ENCODE results near the gene ACR. TPM values are rescaled to one million over a fixed set of nuclear protein-coding genes. Genes with fewer than 3 reads are reported as not detected.

ACR gene
- polyA plus RNA-seq, 3 donors from 2014 or later = not detected

DNA sequence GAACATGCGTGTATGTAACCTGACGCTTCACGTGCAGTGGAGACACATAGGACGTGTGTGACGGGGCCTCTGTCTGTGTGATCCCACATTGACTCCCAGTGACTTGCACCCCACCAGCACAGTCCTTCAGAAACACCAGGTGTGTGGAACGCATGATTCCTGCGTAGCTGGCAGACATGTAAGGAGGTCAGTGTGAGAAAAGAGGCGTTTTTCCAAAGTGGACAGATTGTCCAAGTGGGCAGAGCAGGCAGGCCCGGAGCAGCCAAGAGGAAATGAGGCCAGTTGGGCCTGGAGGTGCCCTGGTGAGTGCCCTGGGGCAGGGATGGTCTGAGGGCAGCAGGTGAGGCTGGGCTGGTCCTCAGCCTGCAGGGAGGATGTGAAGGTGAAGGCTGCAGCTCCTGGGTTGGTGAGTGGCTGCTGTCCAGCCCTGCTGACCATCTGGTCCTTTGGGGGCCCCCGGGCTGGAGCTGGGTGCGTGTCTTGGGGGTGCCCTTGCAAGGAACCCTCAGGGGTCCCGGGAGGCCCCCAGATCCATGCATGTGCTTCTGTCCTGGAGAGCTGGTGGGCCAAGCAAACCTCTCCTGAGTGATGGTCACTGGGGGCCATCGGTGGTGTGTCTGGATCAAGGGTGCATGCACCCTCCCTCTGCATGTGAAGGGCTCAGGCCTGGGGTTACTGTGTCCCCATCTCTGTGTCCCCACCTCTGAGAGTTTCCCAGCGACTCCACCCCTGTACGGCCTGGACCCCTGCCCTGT is 38.8 kb upstream of the ACR start:
- Mint-ChIP-seq H3K27ac (no peak overlapping the region), H3K4me3 (no peak overlapping the region), H3K27me3 (ENCODE audit: low read depth in 3 of 3) (peaks cover 0 to 4% (median 3%) of the 10 kb centered on the region in 3 donors), H3K9me3 (no peaks in the 10 kb centered on the region), H3K4me1 (no peaks in the 10 kb centered on the region), H3K36me3 (no peaks in the 10 kb centered on the region)
- DNase-seq = no peak

GRCh38 chr22:50699756-50700386 is 38.1 kb upstream of the ACR start:
- H3K4me1 Mint-ChIP-seq = no peaks in the 10 kb centered on the region
- no peaks in the 10 kb centered on the region for H3K9me3 Mint-ChIP-seq
- no peaks in the 10 kb centered on the region for H3K36me3 Mint-ChIP-seq
- peaks cover 0 to 4% (median 3%) of the 10 kb centered on the region in 3 donors for H3K27me3 Mint-ChIP-seq (ENCODE audit: low read depth in 3 of 3)
- H3K4me3 Mint-ChIP-seq = no peak overlapping the region
- DNase-seq = no peak
- no peak overlapping the region for H3K27ac Mint-ChIP-seq

- no peak overlapping the region for H3K4me3 Mint-ChIP-seq
Measured at GRCh38 chr22:50700387-50701075, 37.5 kb upstream of the ACR start.

GRCh38 chr22:50701076-50701419 is 37.0 kb upstream of the ACR start:
- H3K9me3 Mint-ChIP-seq = no peaks in the 10 kb centered on the region
- H3K4me3 Mint-ChIP-seq = no peak overlapping the region
- H3K4me1 Mint-ChIP-seq = no peaks in the 10 kb centered on the region
- DNase-seq = no peak
- H3K27me3 Mint-ChIP-seq (ENCODE audit: low read depth in 3 of 3) = peaks cover 0 to 4% (median 3%) of the 10 kb centered on the region in 3 donors
- H3K27ac Mint-ChIP-seq = no peak overlapping the region
- no peaks in the 10 kb centered on the region for H3K36me3 Mint-ChIP-seq

More at GRCh38 chr22:50700387-50701075, 37.5 kb upstream of the ACR start:
- H3K4me1 Mint-ChIP-seq = no peaks in the 10 kb centered on the region
- no peak for DNase-seq
- H3K9me3 Mint-ChIP-seq = no peaks in the 10 kb centered on the region
- no peaks in the 10 kb centered on the region for H3K36me3 Mint-ChIP-seq
- H3K27me3 Mint-ChIP-seq (ENCODE audit: low read depth in 3 of 3) = peaks cover 0 to 4% (median 3%) of the 10 kb centered on the region in 3 donors
- H3K27ac Mint-ChIP-seq = no peak overlapping the region

DNA sequence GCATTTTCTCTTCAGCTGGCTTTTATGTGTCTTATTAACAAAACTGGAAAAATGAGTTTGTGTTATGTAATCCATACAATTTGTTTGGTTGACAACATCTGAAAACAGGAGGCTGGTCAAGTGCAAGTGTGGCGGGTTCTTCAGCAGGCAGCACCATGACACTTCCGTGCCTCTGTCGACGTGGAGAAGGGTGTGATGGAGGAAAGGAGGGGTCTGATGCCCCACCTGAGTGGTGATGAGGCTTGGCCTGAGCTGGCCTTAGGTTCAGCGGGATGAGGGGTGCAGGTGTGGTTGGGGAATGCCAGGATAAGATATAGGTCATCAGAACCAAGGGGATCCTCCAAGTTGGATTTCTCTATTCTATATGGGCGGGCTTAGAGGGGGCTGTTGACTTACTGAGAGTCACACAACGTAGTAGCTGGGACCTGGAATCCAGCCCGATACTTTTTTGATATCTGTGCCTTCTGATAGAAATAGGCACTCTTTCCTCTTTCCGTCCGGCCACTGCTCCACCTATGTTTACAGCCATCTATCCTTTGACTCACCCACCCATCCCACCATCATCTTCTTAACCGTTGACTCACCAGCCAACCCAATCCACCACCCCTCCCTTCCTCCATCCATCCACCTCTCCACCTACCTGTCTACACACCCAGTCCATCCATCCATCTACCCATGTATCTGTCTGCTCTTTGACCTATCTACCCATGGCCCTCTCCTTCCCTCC is 36.4 kb upstream of the ACR start:
- H3K4me3 Mint-ChIP-seq = no peak overlapping the region
- H3K27me3 Mint-ChIP-seq (ENCODE audit: low read depth in 3 of 3) = peaks cover 2 to 4% (median 3%) of the 10 kb centered on the region in 3 donors
- H3K27ac Mint-ChIP-seq = no peak overlapping the region
- no peaks in the 10 kb centered on the region for H3K9me3 Mint-ChIP-seq
- H3K36me3 Mint-ChIP-seq = no peaks in the 10 kb centered on the region
- no peak for DNase-seq
- H3K4me1 Mint-ChIP-seq = no peaks in the 10 kb centered on the region

DNA sequence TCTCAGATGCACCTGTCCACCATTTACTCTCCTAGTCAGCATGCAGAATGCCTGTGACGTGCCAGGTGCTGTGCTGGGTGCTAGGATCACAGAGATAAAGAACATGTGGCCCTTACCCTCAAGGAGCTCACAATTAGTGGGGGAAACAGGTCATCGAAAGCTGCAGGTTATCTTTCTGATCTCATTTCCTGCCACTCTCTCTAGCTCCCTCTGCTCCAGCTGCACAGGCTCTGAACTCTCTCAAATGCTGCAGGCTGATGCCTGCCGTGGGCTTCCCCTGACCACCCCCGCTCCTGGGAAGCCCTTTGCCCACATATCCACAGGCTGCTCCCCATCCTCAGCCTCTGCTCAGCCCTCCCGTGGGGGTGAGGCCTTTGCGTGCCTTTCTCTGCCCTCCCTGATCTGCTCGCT is 35.7 kb upstream of the ACR start:
- Mint-ChIP-seq H3K9me3 (no peaks in the 10 kb centered on the region), H3K4me1 (no peaks in the 10 kb centered on the region), H3K27ac (no peak overlapping the region), H3K27me3 (ENCODE audit: low read depth in 3 of 3) (peaks cover 3 to 4% (median 3%) of the 10 kb centered on the region in 3 donors), H3K36me3 (no peaks in the 10 kb centered on the region), H3K4me3 (no peak overlapping the region)
- DNase-seq = no peak

GRCh38 chr22:50702821-50703725 is 34.9 kb upstream of the ACR start:
- peaks cover 1 to 4% (median 3%) of the 10 kb centered on the region in 3 donors for H3K27me3 Mint-ChIP-seq (ENCODE audit: low read depth in 3 of 3)
- no peaks in the 10 kb centered on the region for H3K36me3 Mint-ChIP-seq
- no peak for DNase-seq
- H3K4me3 Mint-ChIP-seq = no peak overlapping the region
- H3K27ac Mint-ChIP-seq = no peak overlapping the region
- H3K9me3 Mint-ChIP-seq = no peaks in the 10 kb centered on the region
- H3K4me1 Mint-ChIP-seq = no peaks in the 10 kb centered on the region

GRCh38 chr22:50703726-50704509 is 34.1 kb upstream of the ACR start:
- no peak for DNase-seq
- Mint-ChIP-seq H3K36me3 (no peaks in the 10 kb centered on the region), H3K27me3 (ENCODE audit: low read depth in 3 of 3) (peaks cover 3 to 4% (median 4%) of the 10 kb centered on the region in 3 donors), H3K4me3 (no peak overlapping the region), H3K27ac (no peak overlapping the region), H3K9me3 (no peaks in the 10 kb centered on the region), H3K4me1 (no peaks in the 10 kb centered on the region)

GRCh38 chr22:50704510-50705218 is 33.3 kb upstream of the ACR start:
- no peaks in the 10 kb centered on the region for H3K36me3 Mint-ChIP-seq
- H3K4me3 Mint-ChIP-seq = no peak overlapping the region
- no peaks in the 10 kb centered on the region for H3K9me3 Mint-ChIP-seq
- H3K27ac Mint-ChIP-seq = no peak overlapping the region
- no peak for DNase-seq
- peaks cover 3 to 6% (median 4%) of the 10 kb centered on the region in 3 donors for H3K27me3 Mint-ChIP-seq (ENCODE audit: low read depth in 3 of 3)
- no peaks in the 10 kb centered on the region for H3K4me1 Mint-ChIP-seq

- Mint-ChIP-seq H3K36me3 (no peaks in the 10 kb centered on the region), H3K27me3 (ENCODE audit: low read depth in 3 of 3) (peaks cover 3 to 6% (median 6%) of the 10 kb centered on the region in 3 donors), H3K4me1 (no peaks in the 10 kb centered on the region), H3K27ac (no peak overlapping the region), H3K4me3 (no peak overlapping the region), H3K9me3 (no peaks in the 10 kb centered on the region)
- DNase-seq = no peak
Measured at GRCh38 chr22:50705219-50705691, 32.7 kb upstream of the ACR start.

GRCh38 chr22:50705851-50706351 is 32.1 kb upstream of the ACR start:
- Mint-ChIP-seq H3K4me3 (no peak overlapping the region), H3K27ac (no peak overlapping the region), H3K36me3 (no peaks in the 10 kb centered on the region), H3K27me3 (ENCODE audit: low read depth in 3 of 3) (peaks cover 3 to 5% (median 5%) of the 10 kb centered on the region in 3 donors), H3K9me3 (no peaks in the 10 kb centered on the region), H3K4me1 (no peaks in the 10 kb centered on the region)
- DNase-seq = no peak
